Measurements from ENCODE around the gene STK32B.

STK32B gene

GRCh38 chr4:5455003-5455585 is 403.8 kb downstream of the STK32B start:
- DNase-seq: no peak

GRCh38 chr4:5456296-5456845 is 405.1 kb downstream of the STK32B start:
- DNase-seq: no peak

- DNase-seq: no peak
These were observed 407.4 kb downstream of the STK32B start for GRCh38 chr4:5458676-5459075.

GRCh38 chr4:5459236-5459635 is 408.0 kb downstream of the STK32B start:
- DNase-seq: no peak

GRCh38 chr4:5460106-5460801 is 409.0 kb downstream of the STK32B start:
- DNase-seq: no peak

GRCh38 chr4:5461477-5461876 is 410.2 kb downstream of the STK32B start:
- DNase-seq: no peak

- DNase-seq: no peak
These were observed 411.1 kb downstream of the STK32B start for GRCh38 chr4:5462254-5462835.

- DNase-seq: no peak
These were observed 411.6 kb downstream of the STK32B start for GRCh38 chr4:5462896-5463295.

- no peak for DNase-seq
These were observed 412.1 kb downstream of the STK32B start for GRCh38 chr4:5463361-5463760.

GRCh38 chr4:5463936-5464650 is 412.8 kb downstream of the STK32B start:
- no peak for DNase-seq

GRCh38 chr4:5465529-5465928 is 414.2 kb downstream of the STK32B start:
- DNase-seq: no peak

GRCh38 chr4:5465956-5466355 is 414.7 kb downstream of the STK32B start:
- no peak for DNase-seq

GRCh38 chr4:5467111-5467510 is 415.8 kb downstream of the STK32B start:
- no peak for DNase-seq

GRCh38 chr4:5469151-5469775 is 418.0 kb downstream of the STK32B start:
- no peak for DNase-seq

- no peak for DNase-seq
These were observed 418.6 kb downstream of the STK32B start for GRCh38 chr4:5469861-5470260.

GRCh38 chr4:5470318-5471198 is 419.3 kb downstream of the STK32B start:
- no peak for DNase-seq

- DNase-seq: no peak
These were observed 419.9 kb downstream of the STK32B start for GRCh38 chr4:5471206-5471605.

GRCh38 chr4:5471691-5472090 is 420.4 kb downstream of the STK32B start:
- no peak for DNase-seq

- DNase-seq: no peak
These were observed 420.9 kb downstream of the STK32B start for GRCh38 chr4:5472160-5472591.

GRCh38 chr4:5473125-5473524 is 421.8 kb downstream of the STK32B start:
- DNase-seq: no peak

GRCh38 chr4:5474756-5475155 is 423.5 kb downstream of the STK32B start:
- DNase-seq: no peak

- DNase-seq: no peak
These were observed 426.3 kb downstream of the STK32B start for GRCh38 chr4:5477613-5478012.

All from activated gamma-delta T cell (primary cell).